SHP77 treated with DMSO at 0.1 percent for 48 hours (cell line): ENCODE data around the gene APOC4.
"Not testable (repeated sequence)": the region's sequence is repeated elsewhere in the genome, so short reads cannot be mapped to it uniquely, and the experiment has no call there.

Source experiments
- DNase-seq: peaks from one replicate; lab custom pipeline; 2025; lab: John Stamatoyannopoulos, UW

Gene APOC4

GRCh38 chr19:44914433-44915206, 27.4 kb upstream of the APOC4 start, which contains the start of gene APOC1:
TSS of gene APOC1 (plus strand) at chr19:44914608. CDS start at chr19:44914892, 284 bp downstream.
- DNase-seq, result peak; percentile 83

GRCh38 chr19:44924243-44924725, 17.8 kb upstream of the APOC4 start:
- no peak for DNase-seq

DNA sequence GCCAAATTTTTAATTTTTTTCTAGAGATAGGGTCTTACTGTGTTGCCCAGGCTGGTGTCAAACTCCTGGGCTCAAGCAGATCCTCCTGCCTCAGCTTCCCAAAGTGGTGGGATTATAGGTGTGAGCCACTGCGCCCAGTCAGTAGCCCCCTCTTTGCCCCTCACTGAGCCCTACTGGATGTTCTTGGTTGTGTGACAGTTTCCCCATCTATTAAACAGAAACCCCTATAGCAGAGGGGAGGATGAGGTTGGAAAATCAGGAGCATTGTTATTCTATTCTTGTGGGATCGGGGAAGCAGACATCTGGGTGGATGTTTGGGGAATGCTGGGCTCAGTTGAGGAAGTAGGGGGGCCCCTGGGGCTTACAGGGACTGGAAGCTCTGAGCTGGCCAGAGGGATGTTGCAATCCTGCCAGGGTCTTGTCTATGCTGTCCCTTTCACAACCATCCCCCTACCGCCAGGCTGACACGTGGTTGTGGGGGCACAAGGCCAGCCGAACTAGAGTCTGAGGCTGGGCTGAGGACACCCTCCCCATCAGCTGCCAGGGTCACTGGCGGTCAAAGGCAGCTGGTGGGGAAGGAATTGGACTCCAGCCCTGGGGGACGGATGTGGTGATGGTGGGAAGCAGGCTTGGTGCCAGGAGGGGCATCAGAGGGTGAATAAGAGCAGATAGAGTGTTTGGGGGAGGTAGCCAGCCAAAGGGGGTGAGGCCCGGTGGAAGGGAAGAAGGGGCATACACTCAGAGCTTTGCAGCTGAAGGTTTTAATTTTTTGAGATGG, 16.7 kb upstream of the APOC4 start:
- no peak for DNase-seq

DNA sequence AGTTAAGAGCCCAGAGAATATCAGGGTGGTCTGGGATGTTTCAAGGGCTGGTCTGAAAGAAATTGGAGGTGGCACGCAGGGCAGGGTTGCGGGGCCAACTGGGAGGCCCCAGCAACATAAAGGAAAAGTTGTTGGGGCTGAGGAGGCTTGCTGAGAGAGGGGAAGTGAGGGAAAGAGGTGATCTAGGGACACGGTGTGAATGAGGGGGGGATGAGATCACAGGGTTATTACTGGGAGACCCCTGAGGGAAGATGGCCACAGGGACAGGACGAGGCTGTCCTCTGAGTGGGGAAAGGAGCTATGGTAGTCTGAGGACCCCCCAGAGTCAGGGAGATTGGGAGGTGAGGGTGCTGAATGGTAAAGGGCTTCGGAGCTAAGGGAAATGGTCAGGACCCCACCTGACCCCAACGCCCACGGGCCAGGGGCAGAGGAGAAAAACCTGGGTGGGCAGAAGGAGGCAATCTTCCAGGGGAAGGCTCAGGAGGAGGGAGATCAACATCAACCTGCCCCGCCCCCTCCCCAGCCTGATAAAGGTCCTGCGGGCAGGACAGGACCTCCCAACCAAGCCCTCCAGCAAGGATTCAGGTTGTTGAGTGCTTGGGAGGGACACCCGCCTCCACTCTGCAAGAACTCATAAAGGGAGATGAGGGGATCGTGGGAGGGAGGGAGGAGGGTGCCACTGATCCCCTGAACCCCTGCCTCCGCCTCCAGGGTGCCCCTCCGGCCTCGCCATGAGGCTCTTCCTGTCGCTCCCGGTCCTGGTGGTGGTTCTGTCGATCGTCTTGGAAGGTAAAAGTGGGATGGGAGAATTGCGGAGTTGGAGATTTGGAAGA, 15.6 kb upstream of the APOC4 start:
- DNase-seq, result not testable (repeated sequence)

GRCh38 chr19:44927746-44928145, 14.3 kb upstream of the APOC4 start:
- no peak for DNase-seq

GRCh38 chr19:44930088-44930487, 11.9 kb upstream of the APOC4 start:
- DNase-seq, result no peak

DNA sequence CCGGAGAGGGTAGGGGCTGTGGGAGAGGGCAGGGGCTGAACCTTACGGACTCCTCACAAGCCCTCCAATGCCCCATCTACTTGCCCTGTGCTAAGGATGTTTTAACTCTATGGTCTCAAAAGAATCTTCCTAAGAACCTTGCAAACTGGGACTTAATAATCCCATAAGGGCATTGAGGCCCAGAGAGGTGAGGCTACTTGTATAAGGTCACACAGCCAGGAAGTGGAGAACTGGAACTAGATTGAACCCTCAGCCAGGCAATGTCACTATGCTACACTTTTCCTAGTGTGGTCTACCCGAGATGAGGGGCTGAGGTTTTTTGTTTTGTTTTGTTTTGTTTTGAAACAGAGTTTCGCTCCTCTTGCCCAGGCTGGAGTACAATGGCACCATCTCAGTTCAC, 10.5 kb upstream of the APOC4 start:
- DNase-seq, result no peak

- no peak for DNase-seq
Observed at GRCh38 chr19:44939668-44940067, 2.4 kb upstream of the APOC4 start.

GRCh38 chr19:44943801-44944249, 1.8 kb downstream of the APOC4 start:
- DNase-seq, result no peak

DNA sequence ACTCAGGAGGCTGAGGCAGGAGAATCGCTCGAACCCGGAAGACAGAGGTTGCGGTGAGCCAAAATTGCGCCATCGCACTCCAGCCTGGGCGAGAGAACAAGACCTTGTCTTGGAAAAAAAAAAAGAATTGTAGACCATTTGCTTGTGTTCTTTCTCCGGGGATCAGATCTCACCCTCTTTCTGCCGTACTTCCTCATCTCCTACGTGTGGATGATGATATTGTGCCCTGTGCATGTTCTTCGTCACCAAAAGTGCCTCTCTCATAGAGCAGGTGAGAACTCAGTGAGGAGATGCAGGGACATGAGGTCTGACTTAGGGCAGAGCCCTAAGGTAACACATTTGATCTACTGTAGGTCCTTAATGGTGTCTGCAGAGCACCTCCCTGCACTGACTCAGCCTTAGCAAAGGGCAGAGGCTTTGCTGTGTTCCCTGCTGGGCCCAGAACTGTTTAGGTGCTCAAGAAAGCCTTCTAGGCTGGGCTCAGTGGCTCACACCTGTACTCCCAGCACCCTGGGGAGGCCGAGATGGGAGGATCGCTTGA, 5.1 kb downstream of the APOC4 start:
- DNase-seq, result no peak

DNA sequence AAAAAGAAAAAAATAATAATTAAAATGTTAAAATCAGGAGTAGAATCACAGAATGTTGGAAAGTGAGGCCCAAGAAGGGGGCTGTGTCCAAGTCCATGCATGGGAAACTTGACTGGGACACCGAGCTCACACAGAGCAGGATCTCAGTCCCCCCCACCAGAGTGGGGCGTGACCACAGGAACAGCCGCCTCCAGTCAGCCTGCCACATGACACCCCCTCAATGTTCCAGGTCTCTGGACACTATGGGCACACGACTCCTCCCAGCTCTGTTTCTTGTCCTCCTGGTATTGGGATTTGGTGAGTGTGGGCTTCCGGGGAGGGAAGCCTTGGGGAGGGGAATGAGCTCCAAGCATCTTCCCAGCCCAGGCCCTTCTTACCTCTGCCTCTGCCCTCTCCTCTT, 6.2 kb downstream of the APOC4 start:
- DNase-seq, result no peak

DNA sequence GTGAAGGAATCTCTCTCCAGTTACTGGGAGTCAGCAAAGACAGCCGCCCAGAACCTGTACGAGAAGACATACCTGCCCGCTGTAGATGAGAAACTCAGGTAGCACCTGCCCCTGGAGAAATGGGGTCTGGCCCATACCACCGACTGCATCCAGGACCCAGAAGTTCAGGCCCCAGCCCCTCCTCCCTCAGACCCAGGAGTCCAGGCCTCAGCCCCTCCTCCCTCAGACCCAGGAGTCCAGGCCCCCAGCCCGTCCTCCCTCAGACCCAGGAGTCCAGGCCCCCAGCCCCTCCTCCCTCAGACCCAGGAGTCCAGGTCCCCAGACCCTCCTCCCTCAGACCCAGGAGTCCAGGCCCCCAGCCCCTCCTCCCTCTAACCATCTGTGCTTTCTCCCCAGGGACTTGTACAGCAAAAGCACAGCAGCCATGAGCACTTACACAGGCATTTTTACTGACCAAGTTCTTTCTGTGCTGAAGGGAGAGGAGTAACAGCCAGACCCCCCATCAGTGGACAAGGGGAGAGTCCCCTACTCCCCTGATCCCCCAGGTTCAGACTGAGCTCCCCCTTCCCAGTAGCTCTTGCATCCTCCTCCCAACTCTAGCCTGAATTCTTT, 6.8 kb downstream of the APOC4 start:
- DNase-seq, result no peak

GRCh38 chr19:44949550-44949949, 7.5 kb downstream of the APOC4 start:
- DNase-seq, result no peak

- peak; percentile 26 for DNase-seq
Observed at GRCh38 chr19:44951179-44952159, 9.4 kb downstream of the APOC4 start.

GRCh38 chr19:44954278-44954648, 12.2 kb downstream of the APOC4 start:
- DNase-seq, result no peak

GRCh38 chr19:44954649-44955504, 12.8 kb downstream of the APOC4 start, which contains the start of gene CLPTM1:
TSS of gene CLPTM1 (plus strand) at chr19:44955380. CDS start at chr19:44955396, 16 bp downstream.
- DNase-seq, result peak; percentile 87

- DNase-seq, result no peak
Observed at GRCh38 chr19:44955505-44956439, 13.7 kb downstream of the APOC4 start.

DNA sequence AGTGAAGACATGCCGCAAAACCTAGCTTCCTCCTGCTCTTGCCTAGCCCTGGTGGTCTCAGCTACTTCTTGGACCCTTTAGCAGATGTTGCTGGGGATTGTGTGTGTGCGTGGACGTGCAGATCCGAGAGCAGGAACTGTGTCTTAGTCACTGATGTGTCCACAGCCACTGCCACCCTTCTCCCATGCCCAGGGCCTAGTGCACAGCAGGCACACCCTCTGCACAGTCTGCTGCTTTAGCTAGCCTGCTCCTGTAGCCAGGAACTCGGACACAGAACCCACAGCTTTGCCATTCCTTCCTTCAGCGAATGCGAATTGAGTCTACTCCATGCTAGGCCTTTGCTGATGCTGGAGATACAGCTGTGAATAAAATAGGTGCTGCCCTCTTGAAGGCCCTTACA, 15.5 kb downstream of the APOC4 start:
- DNase-seq, result no peak
